G401 (cell line): ENCODE data around the gene KRT35. TPM values are rescaled to one million over a fixed set of nuclear protein-coding genes. Genes with fewer than 3 reads are reported as not detected.

Experiments used
- DNase-seq: peaks from one replicate; pipeline ENCODE4 v3.0.0-alpha.2; 2015; ENCODE audit warnings: low spot score
- in situ Hi-C: cut with HindIII; loops from 2 replicates; pipeline ENCODE4 v1.10.0; 2016; ENCODE audit warnings: low sequenced_read_pairs, mixed read lengths
- total RNA-seq: library from RNA; depleted of rRNA; stranded (reverse); fragments of >200 nt; shearing (Covaris generic); gene quantifications from 2 replicates; pipeline ENCODE4 v1.2.3, GENCODE V29; 2014

Gene KRT35
- total RNA-seq, 1 experiment from 2014 or later, result not detected

DNA sequence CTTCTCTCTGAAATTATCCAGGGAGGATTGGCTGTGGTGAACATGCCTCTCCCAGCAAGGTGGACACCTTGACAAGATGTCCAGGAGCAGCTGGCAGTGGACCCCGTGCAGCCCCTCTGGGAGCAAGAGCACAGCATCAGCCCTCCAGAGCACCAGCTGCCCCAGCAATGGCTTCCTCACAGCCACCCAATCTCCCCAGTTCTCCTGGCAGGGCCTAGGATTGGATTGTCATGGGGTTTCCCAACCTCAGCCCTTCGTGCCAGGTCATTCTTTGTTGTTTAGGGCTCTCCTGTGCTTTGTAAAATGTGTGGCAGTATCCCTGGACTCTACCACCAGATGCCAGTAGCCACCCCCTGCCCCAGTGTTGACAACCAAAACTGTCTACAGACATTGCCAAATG, 10.5 kb upstream of the KRT35 start:
- in situ Hi-C loops, result no loop called here

DNA sequence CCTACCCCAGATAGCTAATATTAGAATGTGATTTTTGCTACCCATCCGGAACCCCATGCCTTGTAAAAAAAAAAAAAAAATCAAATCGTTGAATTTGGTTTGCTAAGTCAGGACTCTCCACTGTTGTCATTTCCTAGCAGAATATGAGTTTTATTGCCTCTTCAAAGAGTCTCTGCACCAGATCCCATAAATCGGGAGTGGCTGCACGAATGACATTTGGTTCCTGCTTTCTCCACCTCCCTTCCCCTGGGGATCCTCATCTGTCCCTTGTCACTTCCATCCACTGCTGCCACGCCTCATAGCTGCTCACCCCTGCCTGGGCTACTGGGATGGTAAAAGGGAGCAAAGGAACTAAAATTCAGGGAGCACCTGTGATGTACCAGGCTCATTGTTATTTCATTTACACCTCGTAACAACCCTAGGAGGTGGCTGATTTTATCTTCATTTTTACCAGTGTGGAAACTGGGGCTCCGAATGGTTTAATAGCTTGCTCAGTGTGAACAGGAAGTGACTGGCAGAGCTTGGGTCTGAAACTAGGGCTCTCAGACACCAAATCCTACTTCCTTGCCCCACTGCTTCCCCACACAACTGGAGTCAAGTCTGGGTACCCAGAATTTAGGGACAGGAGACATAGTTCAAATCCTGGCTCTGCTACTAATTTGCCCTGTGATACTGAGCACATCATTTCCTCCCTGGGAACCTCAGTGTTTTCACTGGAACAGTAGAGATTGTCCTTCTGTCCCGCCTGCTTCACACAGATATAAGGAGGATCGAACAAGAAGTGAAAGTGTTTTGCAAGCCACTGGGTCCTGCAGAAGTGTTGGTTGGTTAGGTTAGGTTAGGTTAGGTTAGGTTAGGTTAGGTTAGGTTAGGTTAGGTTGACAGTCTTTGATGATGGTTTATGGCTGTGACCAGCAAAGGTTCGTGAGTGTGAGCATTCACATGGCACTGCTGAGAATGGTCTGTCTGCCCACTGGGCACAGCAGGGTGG, 9.3 kb upstream of the KRT35 start:
- DNase-seq, result no peak
- in situ Hi-C loops, result no loop called here

More for the DNA sequence above, 10.5 kb upstream of the KRT35 start:
- no peak for DNase-seq

DNA sequence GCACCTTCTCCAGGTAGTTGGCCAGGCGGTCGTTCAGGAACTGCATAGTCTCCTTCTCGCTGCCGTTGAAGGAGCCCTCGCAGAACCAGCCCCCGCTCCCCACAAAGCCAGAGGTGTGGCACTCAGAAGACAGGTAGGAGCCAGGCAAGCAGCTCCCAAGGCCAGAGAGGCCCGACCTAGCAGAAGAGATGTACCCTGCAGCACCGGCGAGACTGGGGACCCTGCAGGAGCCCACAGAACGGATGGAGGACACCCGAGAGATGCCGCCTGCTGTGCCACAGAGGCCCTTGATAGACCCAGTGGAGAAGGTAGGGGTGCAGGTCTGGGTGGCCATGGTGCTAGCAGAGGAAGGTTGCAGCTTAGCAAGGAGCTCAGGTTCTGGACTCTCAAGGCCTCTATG, 8.6 kb upstream of the KRT35 start, which contains the start of gene KRT36:
KRT36 (minus strand) TSS at position 380 of the 400 bp plus-strand sequence; CDS start at position 334, 46 bp downstream.
- no peak for DNase-seq
- in situ Hi-C loops, result no loop called here

DNA sequence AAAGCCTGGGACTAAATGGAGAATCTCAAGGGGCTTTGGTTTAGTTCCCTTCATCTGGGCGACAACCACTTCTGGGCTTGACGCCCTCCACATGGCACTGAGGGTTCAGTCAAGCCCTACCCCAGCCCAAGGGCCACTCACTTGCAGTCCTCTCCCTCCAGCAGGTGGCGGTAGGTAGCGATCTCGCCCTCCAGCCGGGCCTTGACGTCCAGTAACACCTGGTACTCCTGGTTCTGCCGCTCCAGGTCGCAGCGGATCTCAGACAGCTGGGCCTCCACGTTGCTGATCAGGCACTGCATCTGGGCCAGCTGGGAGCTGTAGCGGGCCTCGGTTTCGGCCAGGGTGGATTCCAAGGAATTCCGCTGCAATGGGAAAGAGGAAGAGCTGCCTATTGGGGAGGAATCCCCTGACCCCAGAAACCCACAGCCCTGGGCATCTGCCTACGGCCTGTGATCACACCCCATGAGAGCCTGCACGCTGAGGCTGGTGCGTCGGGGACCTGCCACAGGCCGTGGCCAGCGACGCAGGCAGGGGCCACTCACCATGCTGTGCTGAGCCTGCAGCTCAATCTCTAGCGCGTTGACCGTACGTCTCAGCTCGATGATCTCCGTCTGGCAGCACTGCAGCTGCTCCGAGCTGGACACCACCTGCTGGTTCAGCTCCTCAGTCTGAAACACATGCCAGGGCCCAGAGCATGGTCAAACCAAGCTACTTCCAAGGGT, 6.0 kb upstream of the KRT35 start:
- DNase-seq, result no peak
- in situ Hi-C loops, result no loop called here

DNA sequence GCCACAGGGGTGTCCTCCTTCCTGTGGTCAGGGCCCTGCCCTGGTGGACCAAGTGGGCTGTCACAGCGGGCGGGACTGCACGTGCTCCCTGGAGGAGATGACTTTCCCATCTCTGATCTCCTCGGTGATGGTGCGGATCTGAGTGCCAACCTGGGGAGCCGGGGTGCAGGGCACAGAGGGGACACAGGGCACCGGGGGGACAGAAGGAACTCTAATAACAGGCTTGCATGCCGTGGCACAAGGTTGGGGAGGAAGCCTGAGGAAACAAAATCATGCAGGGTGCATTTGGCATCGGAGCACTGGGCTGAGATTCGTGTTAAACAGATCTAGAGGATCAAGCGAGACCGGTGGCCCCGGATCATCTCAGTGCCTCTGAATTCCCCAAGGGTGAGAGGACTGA, 5.4 kb upstream of the KRT35 start:
- in situ Hi-C loops, result no loop called here
- DNase-seq, result no peak

DNA sequence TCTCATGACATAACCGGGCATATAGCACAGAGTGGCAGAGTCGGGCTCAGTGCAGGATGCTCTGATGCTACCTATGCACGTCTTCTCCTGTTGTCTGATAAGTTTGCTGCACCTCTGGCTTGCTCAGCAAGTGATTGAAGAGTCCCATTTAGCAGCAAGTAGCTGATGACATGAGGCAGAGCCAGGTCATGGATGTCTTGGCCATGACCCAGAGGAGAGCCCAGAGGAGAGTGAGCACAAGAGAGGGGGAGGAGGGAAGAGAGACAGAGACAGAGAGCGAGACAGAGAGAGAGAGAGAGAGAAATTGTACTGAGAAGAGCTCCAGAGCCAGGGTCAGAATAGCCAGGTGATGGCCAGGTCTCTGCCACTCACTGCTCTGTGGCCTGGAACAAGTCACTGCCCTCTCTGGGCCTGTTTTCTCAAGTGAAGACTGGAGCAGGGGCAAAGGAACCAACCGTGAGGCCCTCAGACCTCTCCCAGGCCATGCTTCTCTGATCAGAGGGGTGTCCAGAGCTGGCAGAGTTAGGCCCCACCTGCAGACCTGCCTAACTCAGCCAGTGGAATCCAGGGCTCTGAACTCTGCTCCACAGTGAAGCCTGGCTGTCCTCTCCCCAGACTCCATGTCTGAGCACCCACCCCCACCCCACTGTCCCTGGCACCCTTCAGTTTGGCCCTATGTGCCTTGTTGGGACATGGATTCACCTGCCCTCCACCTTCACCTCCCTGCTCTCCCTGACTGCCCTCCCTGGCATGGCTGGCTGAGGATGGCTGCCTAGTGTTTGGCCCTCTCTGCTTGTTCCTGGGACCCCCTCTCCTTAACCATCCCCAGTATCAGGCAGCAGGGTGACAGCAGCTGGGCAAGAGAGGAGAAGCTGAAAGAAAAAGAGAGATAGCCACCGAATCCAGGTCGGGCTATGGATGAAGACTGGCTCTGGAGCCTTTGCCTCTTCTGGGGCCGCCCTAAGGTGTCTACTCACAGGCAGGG, 4.3 kb upstream of the KRT35 start:
- no peak for DNase-seq
- in situ Hi-C loops, result no loop called here

DNA sequence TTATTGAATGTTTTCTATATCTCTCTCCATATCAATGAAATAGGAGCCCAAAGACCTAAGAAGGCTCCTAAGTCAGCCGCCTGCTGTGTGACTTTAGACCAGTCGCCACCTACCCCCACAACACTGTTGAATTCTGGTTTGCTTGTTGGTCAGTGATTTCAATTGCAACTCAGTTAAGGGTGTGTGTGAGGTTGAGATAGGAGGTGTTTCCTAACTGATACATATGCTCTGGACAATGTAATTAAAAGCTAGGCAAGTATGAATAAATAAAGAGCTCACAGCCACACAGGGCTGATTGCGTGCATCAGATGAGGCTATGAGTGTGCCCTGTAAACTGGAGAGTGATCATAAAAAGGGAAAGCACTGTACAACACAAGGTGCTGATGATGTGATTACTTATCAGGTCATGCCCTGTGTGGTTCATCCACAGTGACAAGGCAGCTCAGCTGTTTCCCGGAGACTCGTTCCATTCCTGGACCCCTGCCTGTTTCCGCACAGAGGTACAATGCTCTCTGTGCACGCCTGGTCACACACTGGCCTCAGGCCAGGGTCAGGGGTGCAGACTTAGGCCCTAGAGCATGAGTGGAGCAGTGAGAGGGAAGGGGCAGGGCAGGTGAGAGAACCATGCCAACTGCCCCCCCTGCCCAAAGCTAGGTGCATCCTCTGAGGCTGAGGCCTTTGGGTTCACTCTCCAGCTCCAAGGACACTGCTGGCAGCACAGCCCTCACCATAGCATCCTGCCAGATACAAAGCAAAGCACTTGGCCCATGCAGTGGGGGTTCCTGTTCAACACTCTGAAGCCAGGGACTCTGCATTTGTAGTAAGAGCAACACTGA, 3.3 kb upstream of the KRT35 start:
- DNase-seq, result no peak
- in situ Hi-C loops, result no loop called here

DNA sequence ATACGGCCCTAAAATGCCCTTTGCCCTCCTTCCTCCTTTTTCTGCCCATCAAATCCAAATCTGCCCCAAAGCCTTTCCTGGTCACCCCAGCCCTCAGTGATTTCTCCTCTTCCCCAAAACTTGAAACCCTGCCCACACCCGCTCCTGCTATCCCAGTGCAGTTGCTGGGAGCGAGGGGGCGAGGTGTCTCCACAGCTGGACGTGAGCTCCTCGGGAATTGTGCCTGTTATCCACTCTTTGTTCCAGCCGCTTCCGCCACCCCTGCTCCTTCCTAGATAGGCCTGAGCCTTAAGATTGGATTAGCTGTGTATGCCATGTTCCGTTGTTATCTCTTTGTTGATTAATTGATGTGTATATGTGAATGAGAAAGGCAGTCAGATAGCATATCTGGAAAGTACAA, 2.6 kb upstream of the KRT35 start:
- no peak for DNase-seq
- in situ Hi-C loops, result no loop called here

DNA sequence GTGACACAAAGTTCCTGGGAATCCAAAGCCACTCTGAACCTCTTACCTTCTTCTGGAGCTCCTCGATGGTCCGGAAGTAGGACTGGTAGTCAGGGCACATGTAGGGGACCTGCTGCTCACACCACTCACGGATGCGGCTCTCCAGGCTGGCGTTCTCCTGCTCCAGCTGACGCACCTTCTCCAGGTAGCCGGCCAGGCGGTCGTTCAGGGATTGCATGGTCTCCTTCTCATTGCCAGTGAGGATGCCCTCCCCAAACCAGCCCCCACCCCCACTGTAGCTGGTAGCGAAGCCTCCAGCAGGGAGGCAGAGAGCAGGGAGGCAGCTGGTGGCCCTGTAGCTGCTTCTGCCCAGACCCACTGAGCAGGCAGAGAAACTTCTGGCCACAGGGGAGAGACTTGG, 370 bp downstream of the KRT35 start:
- in situ Hi-C loops, result no loop called here
- DNase-seq, result no peak

DNA sequence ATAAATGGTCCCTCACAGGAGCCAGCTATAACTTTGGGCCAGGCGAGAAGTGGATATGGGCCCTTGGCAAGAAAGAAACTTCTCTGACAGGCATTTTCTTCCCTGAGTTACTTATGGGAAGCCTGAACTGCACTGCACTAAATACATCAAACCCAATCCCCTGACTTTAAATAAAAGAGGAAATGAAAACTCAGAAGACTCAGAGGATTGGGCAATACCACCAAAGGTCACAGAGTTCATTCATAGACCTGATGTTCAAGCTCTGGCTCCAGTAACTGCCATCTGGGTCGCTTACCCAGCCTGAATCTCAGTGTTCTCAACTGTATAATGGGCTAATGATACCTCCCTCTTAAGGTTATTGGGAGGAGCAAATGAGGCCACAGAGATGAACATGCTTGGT, 815 bp downstream of the KRT35 start:
- no peak for DNase-seq
- in situ Hi-C loops, result no loop called here

DNA sequence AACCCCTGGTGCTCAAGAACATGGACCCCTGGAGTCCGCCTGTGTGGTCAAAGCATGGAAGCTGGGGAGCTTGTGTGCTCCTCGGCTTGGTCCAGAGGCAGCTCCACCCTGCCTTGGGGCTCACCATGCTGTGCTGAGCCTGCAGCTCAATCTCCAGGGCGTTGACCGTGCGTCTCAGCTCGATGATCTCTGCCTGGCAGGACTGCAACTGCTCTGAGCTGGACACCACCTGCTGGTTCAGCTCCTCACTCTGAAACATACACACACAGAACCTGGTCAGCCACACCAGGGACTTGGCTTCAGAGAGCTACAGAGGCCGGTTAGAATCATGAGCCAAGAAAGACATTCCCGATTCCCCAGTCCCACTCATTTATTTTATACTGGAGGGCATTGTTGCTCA, 2.7 kb downstream of the KRT35 start:
- in situ Hi-C loops, result no loop called here
- DNase-seq, result no peak

DNA sequence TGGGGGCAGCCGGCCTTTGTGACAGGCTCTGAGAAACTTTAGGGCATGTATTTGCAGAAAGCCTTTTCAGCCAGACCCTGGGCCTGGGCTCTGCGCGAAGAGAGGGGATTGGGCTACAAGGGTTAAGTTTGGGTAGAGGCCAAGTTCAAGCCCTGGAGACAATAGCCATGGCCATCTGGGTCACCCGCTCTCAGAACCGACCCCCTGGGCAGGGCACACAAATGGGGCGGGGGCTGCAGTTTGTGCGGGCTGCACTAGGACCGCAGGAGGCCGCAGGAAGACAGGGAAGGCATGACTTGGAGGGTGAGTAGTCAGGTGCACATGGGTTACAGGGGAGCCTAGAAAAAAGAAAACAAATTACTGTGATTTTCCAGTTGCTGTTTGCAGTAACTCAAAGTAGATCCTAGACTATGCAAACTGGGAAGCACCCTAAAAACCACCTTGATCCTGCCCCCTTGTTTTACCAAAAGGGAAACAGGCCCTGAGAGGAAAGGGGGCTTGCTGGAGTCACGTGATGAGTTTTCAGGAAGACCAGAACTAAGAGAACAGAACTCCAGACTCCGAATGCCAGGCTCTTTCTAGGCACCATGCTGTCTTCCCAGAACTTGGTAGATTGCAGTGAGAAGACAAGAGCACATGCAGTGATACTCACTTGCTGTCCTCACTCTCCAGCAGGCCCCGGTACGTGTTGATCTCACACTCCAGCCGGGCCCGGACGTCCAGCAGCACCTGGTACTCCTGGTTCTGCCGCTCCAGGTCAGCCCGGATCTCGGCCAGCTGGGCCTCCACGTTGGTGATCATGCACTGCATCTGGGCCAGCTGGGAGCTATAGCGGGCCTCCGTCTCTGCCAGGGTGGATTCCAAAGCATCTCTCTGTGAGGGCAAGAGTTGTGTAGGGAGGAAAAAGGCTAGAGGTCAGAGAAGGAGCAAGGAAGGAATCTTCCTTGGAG, 3.8 kb downstream of the KRT35 start:
- in situ Hi-C loops, result no loop called here
- no peak for DNase-seq

DNA sequence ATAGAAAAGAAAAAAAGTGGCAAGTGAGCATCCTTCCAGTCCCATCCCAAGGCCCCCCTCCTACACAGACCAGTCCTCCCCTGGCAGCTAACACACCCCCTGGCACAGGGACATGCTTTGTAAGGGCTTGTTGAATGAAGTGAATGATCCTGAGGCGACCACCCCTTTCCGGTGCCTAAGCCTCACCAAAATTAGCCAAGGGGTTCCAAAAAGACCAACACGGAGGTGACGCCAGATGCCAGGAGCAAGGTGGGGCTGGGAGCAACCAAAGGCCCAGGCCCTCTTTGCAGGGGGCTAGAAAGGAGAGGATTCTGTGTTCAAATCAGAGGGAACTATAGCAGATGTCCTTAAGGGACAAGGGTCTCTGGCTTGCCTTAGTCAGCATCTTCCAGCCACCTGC, 5.5 kb downstream of the KRT35 start:
- in situ Hi-C loops, result no loop called here
- no peak for DNase-seq

DNA sequence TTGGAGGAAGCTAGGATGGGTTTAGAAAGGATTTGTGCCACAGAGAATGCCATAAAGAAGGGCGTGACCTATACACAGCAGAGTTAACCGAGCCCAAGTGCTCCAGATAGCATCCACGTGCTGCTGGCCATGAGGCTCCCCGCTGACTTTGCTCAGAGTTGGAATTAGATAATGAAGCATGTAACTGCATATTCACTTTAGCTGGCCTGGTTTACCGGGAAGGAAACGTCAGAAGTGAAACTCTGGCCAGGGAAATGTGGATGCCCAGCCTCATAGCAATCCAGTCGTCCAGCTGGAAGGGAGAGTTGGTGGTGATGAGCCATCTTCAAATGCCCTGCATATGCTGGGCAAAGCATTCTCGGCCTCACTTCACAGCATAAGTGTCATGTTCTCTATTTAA, 6.1 kb downstream of the KRT35 start:
- no peak for DNase-seq
- in situ Hi-C loops, result no loop called here

DNA sequence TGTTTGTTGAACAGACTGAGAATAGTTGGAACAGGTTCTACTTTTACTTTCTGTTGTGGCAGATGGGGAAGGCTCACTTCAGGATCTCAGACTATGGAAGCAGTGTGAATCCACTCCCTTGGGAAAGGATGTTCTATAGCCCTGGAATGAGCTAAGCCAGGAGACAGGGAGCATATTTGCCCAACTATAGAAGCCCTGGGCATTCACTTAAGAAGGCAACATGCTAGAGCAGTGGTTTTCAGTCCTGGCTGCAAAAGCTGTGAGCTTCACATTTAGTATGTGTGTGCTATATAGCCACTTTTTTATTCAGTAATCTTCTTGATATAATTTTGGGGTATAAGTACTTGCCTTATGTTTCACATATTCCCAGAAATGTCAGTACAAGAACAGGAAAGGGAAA, 12.6 kb downstream of the KRT35 start:
- DNase-seq, result no peak
- in situ Hi-C loops, result no loop called here

DNA sequence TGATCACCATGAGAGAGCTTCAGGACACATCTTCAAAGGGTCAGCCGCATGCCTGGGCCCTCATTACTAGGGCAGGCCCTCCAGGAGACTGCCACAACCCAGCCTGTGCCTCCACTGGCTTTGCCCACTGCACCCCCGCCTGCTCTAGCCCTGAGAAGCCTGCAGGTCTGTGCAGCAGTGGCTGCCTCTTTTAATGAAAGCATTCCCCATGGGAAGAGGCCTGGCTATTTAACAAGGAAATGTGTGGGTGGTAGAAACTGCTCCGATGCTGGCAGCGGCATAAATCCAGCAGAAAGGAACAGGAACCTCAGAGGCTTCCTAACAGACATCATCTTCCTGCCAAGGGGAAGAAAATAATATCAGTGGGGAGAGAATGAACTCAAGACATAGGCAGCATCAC, 13.4 kb downstream of the KRT35 start:
- no peak for DNase-seq
- in situ Hi-C loops, result no loop called here

DNA sequence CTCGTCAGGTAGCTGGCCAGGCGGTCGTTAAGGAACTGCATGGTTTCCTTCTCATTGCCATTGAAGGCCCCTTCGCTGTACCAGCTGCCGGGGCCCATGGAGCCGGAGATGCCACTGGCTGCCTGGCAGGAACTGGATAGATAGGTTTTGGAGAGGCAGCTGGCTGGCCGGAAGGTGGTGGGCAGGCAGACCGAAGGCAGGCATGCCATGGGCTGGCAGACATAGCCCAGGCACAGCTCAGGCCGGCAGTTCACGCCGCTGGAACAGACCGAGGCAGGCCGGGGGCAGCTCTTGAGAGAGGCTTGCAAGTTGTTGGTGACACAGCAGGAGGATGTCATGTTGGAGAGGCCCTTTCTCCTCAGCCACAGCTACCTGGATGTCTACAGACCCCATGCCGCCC, 14.0 kb downstream of the KRT35 start, which contains the start of gene KRT32:
KRT32 (minus strand) TSS at position 399 of the 400 bp plus-strand sequence; CDS start at position 338, 61 bp downstream.
- in situ Hi-C loops, result no loop called here
- no peak for DNase-seq
